MM.1S (cell line): ENCODE data around the gene CCSER2.
A peak's percentile ranks its signal among the peaks of the same experiment; 100 is the strongest.

Experiments
- CTCF ChIP-seq: fragments of 300-600 bp; sonication (generic); IDR thresholded peaks from 2 replicates; pipeline ENCODE4 v1.5.1; 2016; ENCODE audit warnings: antibody characterized with exemption, low read length, mixed read lengths
- EZH2 ChIP-seq: fragments of 300-600 bp; sonication (generic); optimal IDR thresholded peaks from 2 replicates; pipeline ENCODE3; 2017; ENCODE audit warnings: low read depth, mild to moderate bottlenecking, antibody characterized with exemption, low read length, mixed read lengths
- EZH2phosphoT487 ChIP-seq: fragments of 300-600 bp; sonication (generic); IDR thresholded peaks from 2 replicates; pipeline ENCODE4 v1.6.1; 2018; ENCODE audit warnings: antibody characterized with exemption, low read length

GRCh38 chr10:84375011-84375410 is 46.6 kb downstream of the CCSER2 start:
- TF ChIP-seq CTCF: peak; percentile 71
- no peak for TF ChIP-seq EZH2
- TF ChIP-seq EZH2phosphoT487: no peak
